ENCODE measurements around the gene ADAM23.
A peak's percentile ranks its signal among the peaks of the same experiment; 100 is the strongest.

Gene ADAM23

DNA sequence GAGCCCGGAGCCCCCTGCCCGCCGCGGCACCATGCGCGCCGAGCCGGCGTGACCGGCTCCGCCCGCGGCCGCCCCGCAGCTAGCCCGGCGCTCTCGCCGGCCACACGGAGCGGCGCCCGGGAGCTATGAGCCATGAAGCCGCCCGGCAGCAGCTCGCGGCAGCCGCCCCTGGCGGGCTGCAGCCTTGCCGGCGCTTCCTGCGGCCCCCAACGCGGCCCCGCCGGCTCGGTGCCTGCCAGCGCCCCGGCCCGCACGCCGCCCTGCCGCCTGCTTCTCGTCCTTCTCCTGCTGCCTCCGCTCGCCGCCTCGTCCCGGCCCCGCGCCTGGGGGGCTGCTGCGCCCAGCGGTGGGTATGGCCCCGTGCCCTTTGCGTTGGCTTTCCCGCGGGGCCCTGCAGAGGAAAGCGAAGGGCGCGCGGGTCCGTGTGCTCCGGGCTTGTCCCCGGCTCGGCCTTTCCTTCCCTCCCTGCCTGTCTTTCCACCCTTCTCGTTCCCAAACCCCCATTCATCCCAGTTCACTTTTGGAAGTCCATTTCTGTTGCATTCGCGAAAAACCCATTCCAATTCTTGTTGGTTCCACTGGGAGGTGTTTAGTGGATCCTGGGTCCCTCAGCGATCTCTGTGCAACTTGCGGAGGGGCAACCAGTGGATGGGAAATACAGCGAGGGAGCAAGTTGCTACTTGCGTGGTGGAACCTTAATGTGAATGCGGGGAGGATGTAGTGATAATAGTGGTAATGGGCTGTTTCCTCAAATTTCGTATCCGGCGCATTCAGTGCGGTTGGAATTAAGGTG, 599 bp downstream of the ADAM23 start:
- Histone ChIP-seq H3K4me3 (ENCODE audit: low read depth in 1 of 2, low read length in 1 of 2) (peak overlapping the region; percentile 24 to 45), H3K36me3 (no peaks in the 10 kb centered on the region), H3K4me1 (ENCODE audit: control insufficient read depth in 1 of 2, insufficient read depth in 1 of 2, low read depth in 1 of 2, low read length in 1 of 2) (peaks cover 18% of the 10 kb centered on the region in 2 experiments), H3K27me3 (peaks cover 97% of the 10 kb centered on the region), H3K27ac (no peak overlapping the region), H3K9me3 (no peaks in the 10 kb centered on the region)
- TF ChIP-seq, protein P1, sequence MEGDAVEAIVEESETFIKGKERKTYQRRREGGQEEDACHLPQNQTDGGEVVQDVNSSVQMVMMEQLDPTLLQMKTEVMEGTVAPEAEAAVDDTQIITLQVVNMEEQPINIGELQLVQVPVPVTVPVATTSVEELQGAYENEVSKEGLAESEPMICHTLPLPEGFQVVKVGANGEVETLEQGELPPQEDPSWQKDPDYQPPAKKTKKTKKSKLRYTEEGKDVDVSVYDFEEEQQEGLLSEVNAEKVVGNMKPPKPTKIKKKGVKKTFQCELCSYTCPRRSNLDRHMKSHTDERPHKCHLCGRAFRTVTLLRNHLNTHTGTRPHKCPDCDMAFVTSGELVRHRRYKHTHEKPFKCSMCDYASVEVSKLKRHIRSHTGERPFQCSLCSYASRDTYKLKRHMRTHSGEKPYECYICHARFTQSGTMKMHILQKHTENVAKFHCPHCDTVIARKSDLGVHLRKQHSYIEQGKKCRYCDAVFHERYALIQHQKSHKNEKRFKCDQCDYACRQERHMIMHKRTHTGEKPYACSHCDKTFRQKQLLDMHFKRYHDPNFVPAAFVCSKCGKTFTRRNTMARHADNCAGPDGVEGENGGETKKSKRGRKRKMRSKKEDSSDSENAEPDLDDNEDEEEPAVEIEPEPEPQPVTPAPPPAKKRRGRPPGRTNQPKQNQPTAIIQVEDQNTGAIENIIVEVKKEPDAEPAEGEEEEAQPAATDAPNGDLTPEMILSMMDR (IDR thresholded peaks at IDR 0.05) = no peak

DNA sequence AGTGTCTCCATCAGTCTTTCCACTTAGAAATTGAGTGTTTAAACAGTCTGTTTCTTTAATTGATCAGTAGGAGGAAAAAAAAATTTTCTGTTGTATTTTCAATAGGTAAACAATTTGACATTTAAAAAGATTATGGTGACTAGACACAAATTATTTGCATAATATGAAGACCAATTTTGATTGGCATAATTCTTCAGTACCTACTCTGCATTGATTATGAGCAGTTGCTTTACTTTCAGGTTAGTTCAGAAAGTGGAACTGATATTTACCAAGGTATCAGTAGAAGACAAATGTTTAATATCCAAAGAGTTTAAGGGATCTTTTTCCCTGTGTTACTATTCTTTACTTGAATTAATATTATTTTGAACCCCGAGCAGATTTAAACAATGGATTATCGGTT, 2.6 kb downstream of the ADAM23 start:
- Histone ChIP-seq H3K9me3 (no peaks in the 10 kb centered on the region), H3K4me3 (ENCODE audit: low read depth in 1 of 2, low read length in 1 of 2) (no peak overlapping the region), H3K36me3 (no peaks in the 10 kb centered on the region), H3K27ac (no peak overlapping the region), H3K4me1 (ENCODE audit: control insufficient read depth in 1 of 2, insufficient read depth in 1 of 2, low read depth in 1 of 2, low read length in 1 of 2) (peaks cover 18% of the 10 kb centered on the region in 2 experiments), H3K27me3 (peaks cover 96% of the 10 kb centered on the region)
- TF ChIP-seq, protein P1 (IDR thresholded peaks at IDR 0.05) = no peak

DNA sequence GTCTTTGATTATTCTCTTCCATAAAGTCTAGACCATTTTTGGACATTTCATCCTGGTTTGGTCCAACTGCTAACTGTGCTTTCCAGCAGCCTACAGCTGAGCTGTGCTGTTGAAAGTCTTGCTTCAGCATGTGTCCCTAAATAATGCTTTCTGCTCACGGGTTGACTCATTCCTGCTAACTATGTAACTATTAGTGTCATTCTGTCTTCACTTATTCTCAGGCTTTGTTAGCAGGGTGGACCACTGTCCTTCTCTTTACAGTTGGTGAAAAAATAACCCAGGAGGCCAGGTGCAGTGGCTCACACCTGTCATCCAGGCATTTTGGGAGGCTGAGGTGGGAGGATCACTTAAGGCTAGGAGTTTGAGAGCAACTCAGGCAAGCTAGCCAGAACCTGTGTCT, 8.9 kb downstream of the ADAM23 start:
- TF ChIP-seq, protein P1 (IDR thresholded peaks at IDR 0.05) = no peak
- no peak overlapping the region for H3K4me3 ChIP-seq (ENCODE audit: low read depth in 1 of 2, low read length in 1 of 2)

DNA sequence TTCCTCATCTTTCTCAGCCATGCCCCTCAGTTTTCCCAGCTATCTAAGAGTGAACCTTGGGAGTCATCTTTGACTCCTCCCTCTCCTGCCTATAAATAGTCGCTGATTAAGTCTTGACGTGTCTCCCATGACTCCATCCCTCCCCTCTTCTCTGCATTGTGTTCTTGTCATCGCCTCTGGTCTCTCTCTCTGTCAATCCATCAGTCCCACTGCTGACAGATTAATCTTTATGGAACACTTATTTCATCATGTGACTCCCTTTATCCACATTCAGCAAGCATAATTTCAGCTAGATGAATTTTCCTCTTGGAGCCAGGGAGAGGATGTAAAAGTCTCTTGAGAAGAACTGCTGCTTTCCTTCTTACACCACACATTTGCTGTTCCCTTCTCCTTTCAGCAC, 9.4 kb downstream of the ADAM23 start:
- H3K4me3 ChIP-seq (ENCODE audit: low read depth in 1 of 2, low read length in 1 of 2) = no peak overlapping the region
- peaks cover 55% of the 10 kb centered on the region for H3K27me3 ChIP-seq
- no peaks in the 10 kb centered on the region for H3K36me3 ChIP-seq
- no peaks in the 10 kb centered on the region for H3K4me1 ChIP-seq (ENCODE audit: control insufficient read depth in 1 of 2, insufficient read depth in 1 of 2, low read depth in 1 of 2, low read length in 1 of 2)
- TF ChIP-seq, protein P1 (IDR thresholded peaks at IDR 0.05) = no peak
- H3K9me3 ChIP-seq = no peaks in the 10 kb centered on the region
- no peak overlapping the region for H3K27ac ChIP-seq

More for the DNA sequence above, 8.9 kb downstream of the ADAM23 start:
- H3K4me1 ChIP-seq (ENCODE audit: control insufficient read depth in 1 of 2, insufficient read depth in 1 of 2, low read depth in 1 of 2, low read length in 1 of 2) = no peaks in the 10 kb centered on the region
- peaks cover 58% of the 10 kb centered on the region for H3K27me3 ChIP-seq
- no peak overlapping the region for H3K27ac ChIP-seq
- H3K36me3 ChIP-seq = no peaks in the 10 kb centered on the region
- no peaks in the 10 kb centered on the region for H3K9me3 ChIP-seq

DNA sequence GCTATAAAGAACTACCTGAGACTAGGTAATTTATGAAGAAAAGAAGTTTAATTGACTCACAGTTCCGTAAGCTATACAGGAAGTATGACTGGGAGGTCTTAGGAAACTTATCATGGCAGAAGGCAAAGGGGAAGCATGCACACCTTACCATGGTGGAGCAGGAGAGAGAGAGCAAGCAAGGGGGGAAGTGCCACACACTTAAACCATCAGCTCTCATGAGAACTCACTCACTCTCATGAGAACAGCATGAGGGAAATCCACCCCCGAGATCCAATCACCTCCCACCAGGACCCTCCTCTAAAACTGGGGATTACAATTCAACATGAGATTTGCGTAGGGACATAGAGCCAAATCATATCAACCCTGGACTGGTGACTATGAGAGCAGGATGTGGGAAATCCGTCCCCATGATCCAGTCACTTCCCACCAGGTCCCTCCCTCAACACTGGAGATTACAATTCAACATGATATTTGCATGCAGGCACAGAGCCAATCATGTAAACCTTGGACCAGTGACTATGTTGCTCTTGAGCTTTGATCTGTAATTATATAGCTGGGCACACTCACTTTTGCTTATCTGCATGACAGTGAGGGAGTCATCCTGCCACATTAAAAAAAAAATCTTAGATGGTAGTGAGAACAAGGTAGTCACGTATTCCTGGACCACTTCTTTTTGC, 12.9 kb downstream of the ADAM23 start:
- H3K36me3 ChIP-seq = no peaks in the 10 kb centered on the region
- no peak overlapping the region for H3K27ac ChIP-seq
- H3K27me3 ChIP-seq = peaks cover 24% of the 10 kb centered on the region
- TF ChIP-seq, protein P1 (IDR thresholded peaks at IDR 0.05) = no peak
- H3K4me1 ChIP-seq (ENCODE audit: control insufficient read depth in 1 of 2, insufficient read depth in 1 of 2, low read depth in 1 of 2, low read length in 1 of 2) = no peaks in the 10 kb centered on the region
- no peaks in the 10 kb centered on the region for H3K9me3 ChIP-seq
- no peak overlapping the region for H3K4me3 ChIP-seq (ENCODE audit: low read depth in 1 of 2, low read length in 1 of 2)

Data from neutrophil (primary cell).